GM18861 (cell line): ENCODE results near the gene F10.
"Not testable (repeated sequence)": the region's sequence is repeated elsewhere in the genome, so short reads cannot be mapped to it uniquely, and the experiment has no call there.

Experiments
- ATAC-seq: cut with Tn5 transposase; IDR thresholded peaks from one replicate; pipeline ENCODE4 v1.9.1; 2021; ENCODE audit not compliant: unreplicated experiment

Gene F10

GRCh38 chr13:113098162-113098732, 24.4 kb upstream of the F10 start:
- ATAC-seq = no peak

- no peak for ATAC-seq
Observed at GRCh38 chr13:113099142-113099541, 23.5 kb upstream of the F10 start.

DNA sequence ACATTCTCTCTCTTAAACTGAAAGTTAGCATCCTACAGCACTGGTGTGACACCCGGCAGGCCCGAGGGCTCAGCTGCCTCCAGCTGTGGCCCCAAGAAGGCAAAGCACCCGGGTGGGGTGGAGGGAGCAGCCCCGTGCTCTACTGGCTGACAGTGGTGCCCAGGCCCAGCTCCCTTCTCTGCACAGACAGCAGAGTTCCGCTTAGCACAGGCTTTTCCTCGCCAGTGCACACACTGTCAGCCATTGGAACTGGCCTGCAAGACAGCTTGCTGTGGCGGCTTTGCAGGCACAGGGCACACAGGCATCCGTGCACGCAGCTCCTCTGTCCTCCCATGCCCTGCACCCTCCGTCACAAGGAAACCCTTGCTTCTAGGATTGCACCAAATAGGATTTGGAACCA, 20.3 kb upstream of the F10 start:
- not testable (repeated sequence) for ATAC-seq

DNA sequence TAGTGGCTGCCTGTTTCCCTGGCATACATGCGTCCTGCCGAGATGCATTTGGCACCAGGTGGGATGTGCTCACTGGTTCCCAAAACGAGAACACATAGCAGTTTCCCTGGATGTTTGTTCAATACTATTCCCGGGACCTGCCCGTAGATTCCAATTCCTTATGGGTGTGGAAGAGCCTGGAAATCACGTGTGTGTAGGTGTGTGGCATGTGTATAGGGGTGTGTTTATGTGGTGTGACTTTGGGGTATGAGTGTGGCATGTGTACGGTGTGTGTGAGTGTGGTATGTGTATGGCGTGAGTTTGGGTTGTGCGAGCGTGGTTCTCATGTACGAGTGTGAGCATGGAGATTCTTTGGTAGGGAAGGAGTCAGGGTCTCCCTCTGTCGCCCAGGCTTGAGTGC, 19.9 kb upstream of the F10 start:
- ATAC-seq = no peak

GRCh38 chr13:113103646-113104045, 19.0 kb upstream of the F10 start:
- ATAC-seq = no peak

GRCh38 chr13:113105032-113105920, 17.3 kb upstream of the F10 start, which contains the start of gene F7:
TSS of gene F7 (plus strand) at chr13:113105791. CDS start at chr13:113105842, 51 bp downstream.
- ATAC-seq = no peak

DNA sequence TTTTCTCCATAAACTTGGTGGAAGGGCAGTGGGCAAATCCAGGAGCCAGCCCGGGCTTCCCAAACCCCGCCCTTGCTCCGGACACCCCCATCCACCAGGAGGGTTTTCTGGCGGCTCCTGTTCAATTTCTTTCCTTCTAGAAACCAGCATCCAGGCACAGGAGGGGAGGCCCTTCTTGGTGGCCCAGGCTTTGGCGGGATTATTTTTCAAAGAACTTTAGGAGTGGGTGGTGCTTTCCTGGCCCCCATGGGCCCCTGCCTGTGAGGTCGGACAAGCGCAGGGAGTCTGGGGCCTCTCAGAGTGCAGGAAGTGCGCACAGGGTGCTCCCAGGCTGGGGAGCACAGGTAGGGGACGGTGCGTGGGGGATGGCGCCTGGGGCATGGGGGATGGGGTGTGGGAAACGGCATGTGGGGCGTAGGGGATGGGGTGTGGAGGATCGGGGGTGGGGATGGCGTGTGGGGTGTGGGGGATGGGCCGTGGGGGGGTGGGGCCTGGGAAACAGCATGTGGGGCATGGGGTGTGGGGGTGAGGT, 16.6 kb upstream of the F10 start:
- ATAC-seq = no peak

DNA sequence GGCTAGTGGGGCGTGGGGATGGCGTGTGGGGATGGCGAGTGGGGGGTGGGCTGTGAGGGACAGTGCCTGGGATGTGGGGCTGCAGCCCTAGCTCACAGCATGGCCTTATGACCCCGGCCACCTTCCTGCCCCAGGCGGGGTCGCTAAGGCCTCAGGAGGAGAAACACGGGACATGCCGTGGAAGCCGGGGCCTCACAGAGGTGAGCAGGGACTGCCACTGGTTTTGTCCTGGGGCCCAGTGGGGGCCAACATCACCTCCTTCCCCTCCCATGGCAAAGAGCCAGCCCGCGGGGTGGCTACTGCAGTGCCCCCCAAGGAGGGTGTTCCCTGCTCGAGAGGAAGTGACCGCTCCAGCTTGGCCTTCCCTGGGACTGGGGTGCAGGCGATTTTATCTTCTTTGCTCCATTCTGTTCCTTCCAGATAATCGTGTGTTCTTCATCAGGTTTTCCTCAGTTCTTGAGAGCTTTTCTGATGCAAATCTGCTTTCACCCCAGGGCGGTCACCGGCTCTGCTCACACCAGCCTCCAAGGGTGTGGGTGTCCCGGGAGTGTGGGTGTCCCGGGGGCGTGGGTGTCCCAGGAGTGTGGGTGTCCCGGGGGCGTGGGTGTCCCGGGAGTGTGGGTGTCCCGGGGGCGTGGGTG, 15.8 kb upstream of the F10 start:
- no peak for ATAC-seq

DNA sequence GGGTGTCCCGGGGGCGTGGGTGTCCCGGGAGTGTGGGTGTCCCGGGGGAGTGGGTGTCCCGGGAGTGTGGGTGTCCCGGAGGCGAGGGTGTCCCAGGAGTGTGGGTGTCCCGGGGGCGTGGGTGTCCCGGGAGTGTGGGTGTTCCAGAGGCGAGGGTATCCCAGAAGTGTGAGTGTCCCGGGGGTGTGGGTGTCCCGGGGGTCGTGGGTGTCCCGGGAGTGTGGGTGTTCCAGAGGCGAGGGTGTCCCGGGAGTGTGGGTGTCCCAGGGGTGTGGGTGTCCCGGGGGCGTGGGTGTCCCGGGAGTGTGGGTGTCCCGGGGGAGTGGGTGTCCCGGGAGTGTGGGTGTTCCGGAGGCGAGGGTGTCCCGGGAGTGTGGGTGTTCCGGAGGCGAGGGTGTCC, 14.1 kb upstream of the F10 start:
- not testable (repeated sequence) for ATAC-seq

DNA sequence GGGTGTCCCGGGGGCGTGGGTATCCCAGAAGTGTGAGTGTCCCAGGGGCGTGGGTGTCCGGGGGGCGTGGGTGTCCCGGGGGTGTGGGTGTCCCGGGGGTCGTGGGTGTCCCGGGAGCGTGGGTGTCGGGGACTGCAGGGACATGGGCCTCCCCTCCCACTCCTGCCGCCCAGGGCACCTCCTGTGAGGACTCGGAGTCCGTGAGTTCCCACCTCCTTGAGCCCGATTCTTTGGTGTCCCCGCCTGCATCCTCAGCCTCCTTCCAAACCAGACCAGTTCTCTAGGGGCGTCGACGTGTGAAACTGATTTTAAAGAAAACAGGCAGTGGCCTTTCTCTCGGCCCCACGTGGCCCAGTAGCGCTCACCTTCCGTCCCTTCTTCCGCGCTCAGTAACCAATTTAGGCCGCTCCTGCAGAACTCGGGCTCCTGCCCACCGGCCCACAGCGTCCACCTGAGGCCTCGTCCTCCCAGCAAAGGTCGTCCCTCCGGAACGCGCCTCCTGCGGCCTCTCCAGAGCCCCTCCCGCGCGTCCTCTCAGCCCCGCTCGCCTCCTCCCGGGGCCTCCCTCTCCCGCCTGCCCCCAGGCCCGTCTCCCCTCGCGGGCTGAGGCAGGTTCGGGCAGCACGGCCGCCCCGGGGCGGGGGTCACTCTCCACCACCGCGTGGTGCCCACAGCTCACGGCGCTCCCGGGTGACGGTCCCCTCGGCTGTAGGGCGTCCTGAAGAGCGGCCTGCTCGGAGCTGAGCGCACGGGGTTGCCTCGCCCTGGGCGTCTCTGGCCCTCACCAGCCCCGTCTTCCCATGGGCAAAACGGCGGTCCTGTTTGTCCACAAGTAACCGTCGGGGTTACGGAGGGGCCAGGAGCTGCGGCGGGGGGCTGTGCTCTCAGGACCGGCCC, 13.2 kb upstream of the F10 start:
- ATAC-seq = no peak

GRCh38 chr13:113110048-113110851, 12.3 kb upstream of the F10 start:
- no peak for ATAC-seq

GRCh38 chr13:113110852-113111315, 11.7 kb upstream of the F10 start:
- no peak for ATAC-seq

DNA sequence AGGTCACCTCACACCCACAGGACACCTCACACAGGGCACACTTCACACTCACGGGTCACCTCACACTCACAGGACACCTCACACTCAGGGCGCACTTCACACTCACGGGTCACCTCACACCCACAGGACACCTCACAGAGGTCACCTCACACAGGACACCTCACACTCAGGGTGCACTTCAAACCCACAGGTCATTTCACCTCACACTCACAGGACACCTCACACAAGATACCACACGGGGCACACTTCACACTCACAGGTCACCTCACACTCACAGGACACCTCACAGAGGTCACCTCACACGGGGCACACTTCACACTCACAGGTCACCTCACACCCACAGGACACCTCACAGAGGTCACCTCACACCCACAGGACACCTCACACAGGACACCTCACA, 10.8 kb upstream of the F10 start:
- not testable (repeated sequence) for ATAC-seq

DNA sequence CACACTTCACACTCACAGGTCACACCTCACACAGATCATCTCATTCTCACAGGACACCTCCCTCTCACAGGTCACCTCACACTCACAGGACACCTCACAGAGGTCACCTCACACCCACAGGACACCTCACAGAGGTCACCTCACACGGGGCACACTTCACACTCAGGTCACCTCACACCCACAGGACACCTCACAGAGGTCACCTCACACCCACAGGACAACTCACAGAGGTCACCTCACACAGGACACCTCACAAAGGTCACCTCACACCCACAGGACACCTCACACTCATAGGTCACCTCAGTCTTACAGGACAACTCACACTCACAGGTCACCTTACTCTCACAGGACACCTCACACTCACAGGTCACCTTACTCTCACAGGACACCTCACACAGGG, 10.1 kb upstream of the F10 start:
- not testable (repeated sequence) for ATAC-seq

- ATAC-seq = no peak
Observed at GRCh38 chr13:113112893-113113845, 9.4 kb upstream of the F10 start.

- no peak for ATAC-seq
Observed at GRCh38 chr13:113113846-113114271, 8.7 kb upstream of the F10 start.

DNA sequence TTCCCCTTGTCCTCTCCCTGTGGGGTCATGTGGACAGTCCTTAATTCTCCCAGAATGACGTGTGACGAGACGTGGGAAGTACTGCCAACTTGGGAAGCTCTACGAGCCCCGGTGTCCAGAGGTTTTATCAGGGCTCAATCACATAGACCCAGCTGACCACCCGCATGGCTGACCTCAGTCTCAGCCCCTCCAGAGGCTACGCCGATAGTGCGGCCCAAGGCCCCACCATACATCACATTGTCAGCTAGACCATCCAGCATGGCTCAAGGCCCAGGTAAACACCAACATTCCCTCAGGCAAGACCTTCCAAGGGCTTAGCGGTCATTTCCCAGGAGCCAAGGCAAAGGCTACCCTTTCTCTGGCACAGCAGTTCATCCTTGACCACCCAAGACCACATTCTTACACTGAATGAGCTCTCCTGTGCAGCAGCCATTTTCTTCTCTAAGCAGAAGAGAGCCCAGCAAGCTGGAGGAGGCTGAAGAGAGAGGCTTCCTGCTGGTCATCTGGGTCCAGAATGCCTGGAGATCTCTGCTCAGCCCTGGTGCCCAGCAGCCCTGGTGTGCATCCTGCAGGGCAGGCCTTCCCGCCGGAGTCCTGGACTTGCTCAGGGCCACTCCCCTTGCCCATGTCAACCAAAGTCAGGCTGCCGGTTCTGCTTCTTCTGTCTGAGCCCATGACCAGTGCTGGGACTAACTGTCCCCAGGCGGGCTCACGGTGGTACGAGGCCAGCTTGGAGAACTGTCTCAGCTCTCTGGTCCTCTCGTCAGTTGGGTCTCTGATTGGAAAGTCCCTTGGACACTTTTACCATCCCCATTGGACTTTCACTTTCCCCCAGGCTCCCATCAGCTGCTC, 7.9 kb upstream of the F10 start:
- no peak for ATAC-seq
